SU-DHL-6 (cell line): ENCODE data around the gene FBP1.

Experiments
- H2AFZ ChIP-seq: fragments of 200-600 bp; sonication (generic); 2 replicates; pipeline ENCODE4 v1.6.1; 2014; ENCODE audit warnings: low read depth, mild to moderate bottlenecking, moderate library complexity, mixed read lengths, antibody characterized with exemption, low read length; ENCODE audit not compliant: severe bottlenecking
- H3F3A ChIP-seq: fragments of 200-600 bp; shearing (Covaris generic); 2 replicates; pipeline ENCODE4 v1.6.0; 2016; ENCODE audit warnings: antibody characterized with exemption, mild to moderate bottlenecking; ENCODE audit not compliant: insufficient read depth
- H3K27ac ChIP-seq: fragments of 200-600 bp; sonication (generic); 2 replicates; pipeline ENCODE4 v1.5.1; 2016; ENCODE audit warnings: low read depth, mild to moderate bottlenecking, low read length, moderate library complexity, mixed read lengths
- H3K27me3 ChIP-seq: fragments of 200-600 bp; sonication (generic), shearing (Covaris generic); 2 replicates; pipeline ENCODE4 v1.6.0; 2014; ENCODE audit warnings: mild to moderate bottlenecking, low read length
- H3K36me3 ChIP-seq: fragments of 200-600 bp; sonication (generic); 2 replicates; pipeline ENCODE4 v1.6.1; 2014; ENCODE audit warnings: mild to moderate bottlenecking, low read length, mixed read lengths
- H3K4me2 ChIP-seq: fragments of 300-600, 200-600 bp; shearing (Covaris generic), sonication (generic); 2 replicates; pipeline ENCODE4 v1.6.0; 2014; ENCODE audit warnings: low read length, low read depth, mild to moderate bottlenecking; ENCODE audit not compliant: poor library complexity, severe bottlenecking
- H3K4me3 ChIP-seq: fragments of 200-600 bp; sonication (generic); 2 replicates; pipeline ENCODE4 v1.5.1; 2014; ENCODE audit warnings: antibody characterized with exemption, low read length, mild to moderate bottlenecking, mixed read lengths; ENCODE audit not compliant: insufficient read depth, poor library complexity, severe bottlenecking
- H3K79me2 ChIP-seq: fragments of 200-600 bp; sonication (generic); 2 replicates; pipeline ENCODE4 v1.6.1; 2014; ENCODE audit warnings: mild to moderate bottlenecking, low read length, moderate library complexity; ENCODE audit not compliant: insufficient read depth
- H3K9ac ChIP-seq: fragments of 200-600 bp; sonication (generic); 2 replicates; pipeline ENCODE4 v1.7.0; 2014; ENCODE audit warnings: mild to moderate bottlenecking, low read length
- H3K9me2 ChIP-seq: fragments of 200-600 bp; sonication (generic); replicated peaks from 2 replicates; pipeline ENCODE4 v1.6.1; 2014; ENCODE audit warnings: low read length; ENCODE audit not compliant: insufficient read depth
- H3K9me3 ChIP-seq: fragments of 200-600 bp; sonication (generic); 2 replicates; pipeline ENCODE4 v1.6.1; 2014; ENCODE audit warnings: low read length, mixed read lengths; ENCODE audit not compliant: insufficient read depth
- H4K20me1 ChIP-seq: fragments of 200-600 bp; sonication (generic); 2 replicates; pipeline ENCODE4 v1.6.1; 2014; ENCODE audit warnings: low read depth, mild to moderate bottlenecking, antibody characterized with exemption, low read length, moderate library complexity, mixed read lengths
- CTCF ChIP-seq: fragments of 200-600 bp; sonication (generic); IDR thresholded peaks from one replicate; pipeline ENCODE4 v1.5.1; 2017; ENCODE audit warnings: antibody characterized with exemption, mild to moderate bottlenecking, low read length, moderate library complexity; ENCODE audit not compliant: insufficient read depth, poor library complexity, severe bottlenecking
- EZH2phosphoT487 ChIP-seq: fragments of 200-600 bp; sonication (generic), shearing (Covaris generic); conservative IDR thresholded peaks from 2 replicates; pipeline ENCODE4 v1.6.1; 2018; ENCODE audit warnings: mild to moderate bottlenecking, antibody characterized with exemption, low read length, moderate library complexity, mixed read lengths

The FBP1 gene

GRCh38 chr9:94639061-94639998, at the start of gene FBP1:
Gene FBP1 (minus strand): TSS chr9:94639518. CDS start chr9:94639310, 208 bp downstream.
- Histone ChIP-seq H3K27ac (no peak within 1 kb of the TSS), H3K4me2 (no peak within 1 kb of the TSS), H3K27me3 (no peaks in the 10 kb centered on the region), H2AFZ (no peak within 1 kb of the TSS), H3K4me3 (no peak within 1 kb of the TSS), H4K20me1 (no peaks in the 10 kb centered on the region), H3K9me2 (no peaks in the 10 kb centered on the region), H3K79me2 (no peaks in the 10 kb centered on the region), H3K9me3 (peaks cover 7% of the 10 kb centered on the region; the same call in 1 of the 2 replicates), H3K9ac (no peak within 1 kb of the TSS), H3K36me3 (no peaks in the 10 kb centered on the region), H3F3A (no peaks in the 10 kb centered on the region)
- TF ChIP-seq CTCF (no peak), EZH2phosphoT487 (0 out of 2 replicates have a peak, but pooled peaks have one; percentile 77)

- H3K4me3 ChIP-seq = no peak overlapping the region
- no peaks in the 10 kb centered on the region for H3K9me2 ChIP-seq
- no peaks in the 10 kb centered on the region for H3K27me3 ChIP-seq
- H3F3A ChIP-seq = no peaks in the 10 kb centered on the region
- H2AFZ ChIP-seq = no peak overlapping the region
- no peak overlapping the region for H3K9ac ChIP-seq
- H3K9me3 ChIP-seq = no peaks in the 10 kb centered on the region
- no peaks in the 10 kb centered on the region for H3K79me2 ChIP-seq
- H3K4me2 ChIP-seq = no peak overlapping the region
- no peaks in the 10 kb centered on the region for H3K36me3 ChIP-seq
- no peaks in the 10 kb centered on the region for H4K20me1 ChIP-seq
- H3K27ac ChIP-seq = no peak overlapping the region
- no peak for TF ChIP-seq EZH2phosphoT487
- no peak for TF ChIP-seq CTCF
Measured at GRCh38 chr9:94687451-94687850, 48.1 kb upstream of the FBP1 start.

- Histone ChIP-seq H3K9me2 (no peaks in the 10 kb centered on the region), H2AFZ (no peak overlapping the region), H3K4me2 (no peak overlapping the region), H4K20me1 (no peaks in the 10 kb centered on the region), H3K4me3 (no peak overlapping the region), H3K79me2 (no peaks in the 10 kb centered on the region), H3K9me3 (no peaks in the 10 kb centered on the region), H3K36me3 (no peaks in the 10 kb centered on the region), H3K9ac (no peak overlapping the region), H3K27ac (no peak overlapping the region), H3K27me3 (no peaks in the 10 kb centered on the region), H3F3A (no peaks in the 10 kb centered on the region)
- TF ChIP-seq CTCF (no peak), EZH2phosphoT487 (no peak)
Measured at GRCh38 chr9:94685359-94685758, 46.0 kb upstream of the FBP1 start.
